Activated CD8-positive, alpha-beta T cell treated with anti-CD3 and anti-CD28 coated beads, Interleukin-2, amount 10 ng/mL, durations not matched to agents 7 days and 5 days (primary cell): Measurements from ENCODE around the gene TMEM245. TPM values are rescaled to one million over a fixed set of nuclear protein-coding genes. Genes with fewer than 3 reads are reported as not detected.

ENCODE experiments used
- ATAC-seq: fragments of 150-1000 bp; cut with Tn5 transposase; one replicate; pipeline ENCODE4 v1.10.0; 2021; ENCODE audit warnings: moderate library complexity
- CTCF ChIA-PET: fragments of 350-600 bp; sonication (Branson Sonifier 250); formaldehyde crosslinking; loops from one replicate; lab custom pipeline; 2021; ENCODE audit warnings: antibody characterized with exemption; lab: Charles Lee
- POLR2A ChIA-PET: fragments of 350-600 bp; sonication (Branson Sonifier 250); formaldehyde crosslinking; loops from one replicate; lab custom pipeline; 2021; ENCODE audit warnings: antibody characterized with exemption; lab: Charles Lee
- DNase-seq: peaks from one replicate; pipeline ENCODE4 v3.0.0-alpha.2; 2020
- H3K27ac Mint-ChIP-seq: one replicate; pipeline ENCODE4 v1.8.0; 2021; ENCODE audit warnings: mild to moderate bottlenecking, mixed read lengths
- H3K27me3 Mint-ChIP-seq: one replicate; pipeline ENCODE4 v1.8.0; 2021; ENCODE audit warnings: low read depth, mixed read lengths
- H3K36me3 Mint-ChIP-seq: one replicate; pipeline ENCODE4 v1.8.0; 2021; ENCODE audit warnings: low read depth, mixed read lengths
- H3K4me1 Mint-ChIP-seq: one replicate; pipeline ENCODE4 v1.8.0; 2021; ENCODE audit warnings: low read depth, mixed read lengths
- H3K4me3 Mint-ChIP-seq: one replicate; pipeline ENCODE4 v1.8.0; 2021; ENCODE audit warnings: mild to moderate bottlenecking, mixed read lengths
- H3K9me3 Mint-ChIP-seq: one replicate; pipeline ENCODE4 v1.8.0; 2022; ENCODE audit warnings: mixed read lengths; ENCODE audit not compliant: insufficient read depth
- total RNA-seq, 2 experiments: library from RNA; stranded (reverse); gene quantifications; one replicate each; pipeline ENCODE4 v1.2.3, GENCODE V29; 2021

TMEM245 gene
- total RNA-seq, 2 experiments from 2014 or later = 27.4 to 30.2 TPM

GRCh38 chr9:109114670-109115069 is 5.1 kb downstream of the TMEM245 start:
- DNase-seq (no peak), ATAC-seq (no peak)
- Mint-ChIP-seq H3K36me3 (peaks cover 26% of the 10 kb centered on the region), H3K4me3 (no peak overlapping the region), H3K27me3 (no peaks in the 10 kb centered on the region), H3K9me3 (no peaks in the 10 kb centered on the region), H3K4me1 (peaks cover 62% of the 10 kb centered on the region), H3K27ac (no peak overlapping the region)
- CTCF ChIA-PET = interaction anchor here (0.6 kb wide), 1 partner anchor 44 kb away, joined by 3 read pairs; no protein-coding TSS in a partner anchor
- POLR2A ChIA-PET = no interaction called here

GRCh38 chr9:109113892-109114609 is 5.7 kb downstream of the TMEM245 start:
- no peak overlapping the region for H3K27ac Mint-ChIP-seq
- CTCF ChIA-PET = interaction anchor here (0.6 kb wide), 1 partner anchor 44 kb away, joined by 3 read pairs; no protein-coding TSS in a partner anchor
- H3K9me3 Mint-ChIP-seq = no peaks in the 10 kb centered on the region
- POLR2A ChIA-PET = interaction anchor here (0.7 kb wide), 1 partner anchor 8 kb away, joined by 3 read pairs; no protein-coding TSS in a partner anchor
- peaks cover 26% of the 10 kb centered on the region for H3K36me3 Mint-ChIP-seq
- DNase-seq (no peak), ATAC-seq (no peak)
- peaks cover 65% of the 10 kb centered on the region for H3K4me1 Mint-ChIP-seq
- H3K4me3 Mint-ChIP-seq = no peak overlapping the region
- H3K27me3 Mint-ChIP-seq = no peaks in the 10 kb centered on the region

- Mint-ChIP-seq H3K36me3 (peaks cover 26% of the 10 kb centered on the region), H3K4me1 (peaks cover 69% of the 10 kb centered on the region), H3K9me3 (no peaks in the 10 kb centered on the region), H3K27me3 (no peaks in the 10 kb centered on the region), H3K4me3 (no peak overlapping the region), H3K27ac (no peak overlapping the region)
- ATAC-seq (no peak), DNase-seq (no peak)
- CTCF ChIA-PET = interaction anchor here (0.6 to 3.0 kb wide), 2 partner anchors 13 to 27 kb away, joined by 3 to 9 read pairs; no protein-coding TSS in a partner anchor
- POLR2A ChIA-PET = interaction anchor here (0.7 kb wide), 1 partner anchor 9 kb away, joined by 3 read pairs; no protein-coding TSS in a partner anchor
Observed at GRCh38 chr9:109113254-109113653, 6.5 kb downstream of the TMEM245 start.

GRCh38 chr9:109110329-109111021 is 9.3 kb downstream of the TMEM245 start:
- ChIA-PET POLR2A (interaction anchor here (1.4 to 3.7 kb wide), 2 partner anchors 8 to 10 kb away, joined by 4 to 24 read pairs; partner anchors contain the start of gene TMEM245), CTCF (interaction anchor here (2.9 to 3.0 kb wide), 2 partner anchors 8 to 10 kb away, joined by 9 to 21 read pairs; partner anchors contain the start of gene TMEM245)
- Mint-ChIP-seq H3K4me1 (peaks cover 62% of the 10 kb centered on the region), H3K27me3 (no peaks in the 10 kb centered on the region), H3K4me3 (peak overlapping the region; percentile 28), H3K9me3 (no peaks in the 10 kb centered on the region), H3K27ac (peak overlapping the region; percentile 48), H3K36me3 (peaks cover 16% of the 10 kb centered on the region)
- ATAC-seq (peak; percentile 62), DNase-seq (no peak)

GRCh38 chr9:109109967-109110328 is 9.8 kb downstream of the TMEM245 start:
- no peaks in the 10 kb centered on the region for H3K9me3 Mint-ChIP-seq
- no peak for DNase-seq
- ChIA-PET POLR2A (interaction anchor here (1.4 to 3.7 kb wide), 2 partner anchors 9 kb away, joined by 4 to 24 read pairs; partner anchors contain the start of gene TMEM245), CTCF (interaction anchor here (2.9 kb wide), 1 partner anchor 9 kb away, joined by 21 read pairs; the partner anchor contains the start of gene TMEM245)
- H3K4me1 Mint-ChIP-seq = peaks cover 62% of the 10 kb centered on the region
- peak overlapping the region; percentile 28 for H3K4me3 Mint-ChIP-seq
- ATAC-seq = no peak
- H3K36me3 Mint-ChIP-seq = peaks cover 19% of the 10 kb centered on the region
- no peaks in the 10 kb centered on the region for H3K27me3 Mint-ChIP-seq
- H3K27ac Mint-ChIP-seq = peak overlapping the region; percentile 48

GRCh38 chr9:109108318-109108717 is 11.4 kb downstream of the TMEM245 start:
- CTCF ChIA-PET = interaction anchor here (1.2 kb wide), 1 partner anchor 12 kb away, joined by 5 read pairs; no protein-coding TSS in a partner anchor
- Mint-ChIP-seq H3K9me3 (no peaks in the 10 kb centered on the region), H3K4me1 (peaks cover 53% of the 10 kb centered on the region), H3K36me3 (peaks cover 24% of the 10 kb centered on the region), H3K4me3 (no peak overlapping the region), H3K27me3 (no peaks in the 10 kb centered on the region), H3K27ac (no peak overlapping the region)
- POLR2A ChIA-PET = interaction anchor here (0.9 to 3.7 kb wide), 2 partner anchors 10 to 20 kb away, joined by 4 to 24 read pairs; partner anchors contain the start of gene TMEM245
- no peak for DNase-seq
- no peak for ATAC-seq

GRCh38 chr9:109107402-109108240 is 12.1 kb downstream of the TMEM245 start:
- H3K36me3 Mint-ChIP-seq = peaks cover 31% of the 10 kb centered on the region
- no peak for DNase-seq

GRCh38 chr9:109101810-109102209 is 17.9 kb downstream of the TMEM245 start:
- H3K36me3 Mint-ChIP-seq = peaks cover 59% of the 10 kb centered on the region
- CTCF ChIA-PET = no interaction called here

More at GRCh38 chr9:109107402-109108240, 12.1 kb downstream of the TMEM245 start:
- Mint-ChIP-seq H3K4me1 (peaks cover 58% of the 10 kb centered on the region), H3K27ac (peak overlapping the region; percentile 22), H3K9me3 (no peaks in the 10 kb centered on the region), H3K27me3 (no peaks in the 10 kb centered on the region), H3K4me3 (no peak overlapping the region)
- ATAC-seq = peak; percentile 62
- ChIA-PET CTCF (interaction anchor here (1.2 kb wide), 1 partner anchor 11 kb away, joined by 5 read pairs; no protein-coding TSS in a partner anchor), POLR2A (interaction anchor here (1.5 to 3.7 kb wide), 2 partner anchors 10 to 11 kb away, joined by 7 to 24 read pairs; partner anchors contain the start of gene TMEM245)

GRCh38 chr9:109101202-109101595 is 18.5 kb downstream of the TMEM245 start:
- ChIA-PET POLR2A (interaction anchor here (1.0 to 1.5 kb wide), 2 partner anchors 8 to 18 kb away, joined by 4 to 8 read pairs; partner anchors contain the start of gene TMEM245), CTCF (interaction anchor here (1.0 to 1.8 kb wide), 3 partner anchors 11 to 17 kb away, joined by 3 to 9 read pairs (median 4); no protein-coding TSS in a partner anchor)
- Mint-ChIP-seq H3K27ac (peak overlapping the region; percentile 72), H3K4me3 (peak overlapping the region; percentile 36), H3K4me1 (peaks cover 65% of the 10 kb centered on the region), H3K27me3 (no peaks in the 10 kb centered on the region), H3K9me3 (no peaks in the 10 kb centered on the region), H3K36me3 (peaks cover 59% of the 10 kb centered on the region)
- DNase-seq (no peak), ATAC-seq (peak; percentile 60)

More at GRCh38 chr9:109101810-109102209, 17.9 kb downstream of the TMEM245 start:
- POLR2A ChIA-PET = interaction anchor here (1.4 kb wide), 1 partner anchor 18 kb away, joined by 5 read pairs; the partner anchor contains the start of gene TMEM245
- H3K27ac Mint-ChIP-seq = peak overlapping the region; percentile 74
- H3K4me3 Mint-ChIP-seq = peak overlapping the region; percentile 38
- H3K27me3 Mint-ChIP-seq = no peaks in the 10 kb centered on the region
- ATAC-seq (peak; percentile 73), DNase-seq (peak; percentile 35)
- H3K9me3 Mint-ChIP-seq = no peaks in the 10 kb centered on the region
- H3K4me1 Mint-ChIP-seq = peaks cover 62% of the 10 kb centered on the region

- Mint-ChIP-seq H3K27me3 (no peaks in the 10 kb centered on the region), H3K9me3 (no peaks in the 10 kb centered on the region), H3K27ac (peak overlapping the region; percentile 72), H3K4me3 (peak overlapping the region; percentile 36), H3K4me1 (peaks cover 69% of the 10 kb centered on the region), H3K36me3 (peaks cover 63% of the 10 kb centered on the region)
- POLR2A ChIA-PET = interaction anchor here (0.6 to 1.5 kb wide), 3 partner anchors 9 to 78 kb away, joined by 3 to 8 read pairs (median 4); partner anchors contain the start of gene TMEM245
- ATAC-seq = peak; percentile 6
- CTCF ChIA-PET = interaction anchor here (0.9 to 1.8 kb wide), 4 partner anchors 11 to 19 kb away, joined by 3 to 9 read pairs (median 4); no protein-coding TSS in a partner anchor
- no peak for DNase-seq
Observed at GRCh38 chr9:109100543-109101201, 19.1 kb downstream of the TMEM245 start.
